PC-9 (cell line): ENCODE results near the gene PLCH2. TPM values are rescaled to one million over a fixed set of nuclear protein-coding genes. Genes with fewer than 3 reads are reported as not detected.

ENCODE experiments used
- BruUV-seq: library from RNA; stranded (reverse); fragments of 400-500 nt; replicated peaks from 2 replicates; lab custom pipeline; 2021; lab: Mats Ljungman, UMichigan
- CTCF ChIA-PET: fragments of 300-600 bp; sonication (Branson Sonifier 250); formaldehyde crosslinking; loops from one replicate; lab custom pipeline; 2022; ENCODE audit warnings: antibody characterized with exemption; lab: Charles Lee
- POLR2A ChIA-PET: fragments of 300-600 bp; sonication (Branson Sonifier 250); formaldehyde crosslinking; loops from one replicate; lab custom pipeline; 2022; ENCODE audit warnings: antibody characterized with exemption; ENCODE audit not compliant: unreplicated experiment; lab: Charles Lee
- DNase-seq, 2 experiments: peaks; one replicate each; pipeline versions ENCODE4 v3.0.0 to v3.0.0-alpha.2; 2015 to 2022; ENCODE audit warnings: mixed read lengths in 1 of 2
- H2AFZ ChIP-seq: fragments of 200-600 bp; sonication (generic); 2 replicates; pipeline ENCODE4 v1.8.1; 2017; ENCODE audit warnings: antibody characterized with exemption
- H3F3A ChIP-seq: fragments of 200-600 bp; sonication (generic); 2 replicates; pipeline ENCODE4 v1.8.1; 2017; ENCODE audit warnings: antibody characterized with exemption, mild to moderate bottlenecking, low read depth; ENCODE audit not compliant: insufficient read depth
- H3K27ac ChIP-seq: fragments of 200-600 bp; sonication (generic); 2 replicates; pipeline ENCODE4 v1.6.1; 2016; ENCODE audit warnings: mixed run types
- H3K27me3 ChIP-seq: fragments of 200-600 bp; sonication (generic); 2 replicates; pipeline ENCODE4 v1.6.1; 2016; ENCODE audit warnings: low read depth, mixed run types; ENCODE audit not compliant: insufficient read depth
- H3K36me3 ChIP-seq: fragments of 200-600 bp; sonication (generic); 2 replicates; pipeline ENCODE4 v1.6.1; 2016; ENCODE audit warnings: low read depth, mixed run types
- H3K4me1 ChIP-seq: fragments of 200-600 bp; sonication (generic); replicated peaks from 2 replicates; pipeline ENCODE4 v1.6.1; 2016; ENCODE audit warnings: mixed run types; ENCODE audit not compliant: insufficient read depth
- H3K4me2 ChIP-seq: fragments of 200-600 bp; sonication (generic); 2 replicates; pipeline ENCODE4 v1.6.1; 2017; ENCODE audit warnings: mixed run types
- H3K4me3 ChIP-seq: fragments of 200-600 bp; sonication (generic); 2 replicates; pipeline ENCODE4 v1.6.1; 2016; ENCODE audit warnings: mixed run types
- H3K79me2 ChIP-seq: fragments of 200-600 bp; sonication (generic); 2 replicates; pipeline ENCODE4 v1.6.1; 2017; ENCODE audit warnings: low read depth, mixed run types
- H3K9me2 ChIP-seq: fragments of 200-600 bp; sonication (generic); 2 replicates; pipeline ENCODE4 v1.8.1; 2017; ENCODE audit warnings: mild to moderate bottlenecking; ENCODE audit not compliant: insufficient read depth
- H3K9me3 ChIP-seq: fragments of 200-600 bp; sonication (generic); 2 replicates; pipeline ENCODE4 v1.8.1; 2016; ENCODE audit warnings: low read depth; ENCODE audit not compliant: insufficient read depth
- H4K20me1 ChIP-seq: fragments of 200-600 bp; sonication (generic); 2 replicates; pipeline ENCODE4 v1.8.1; 2017; ENCODE audit not compliant: insufficient read depth
- EZH2 ChIP-seq: fragments of 200-600 bp; sonication (generic); IDR thresholded peaks from 2 replicates; pipeline ENCODE4 v1.8.0; 2017; ENCODE audit warnings: antibody characterized with exemption, low read depth
- intact Hi-C: fragments of 100-400 bp; cut with micrococcal nuclease; formaldehyde crosslinking; loops from one replicate; pipeline ENCODE4 v1.10.0; 2022; ENCODE audit not compliant: unreplicated experiment
- total RNA-seq: library from RNA; stranded (reverse); gene quantifications from 2 replicates; pipeline ENCODE4 v1.2.3, GENCODE V29; 2021
- TF ChIP-seq, protein P1 (sequence below): fragments of 200-600 bp; sonication (generic); conservative IDR thresholded peaks from 2 replicates; pipeline ENCODE4 v1.6.1; 2017; ENCODE audit warnings: mixed run types, antibody characterized with exemption, mild to moderate bottlenecking, moderate library complexity

The PLCH2 gene
- total RNA-seq, 1 experiment from 2014 or later, result 0.98 TPM

- no peak overlapping the region for H3K4me2 ChIP-seq
- no peaks in the 10 kb centered on the region for H3K27me3 ChIP-seq
- intact Hi-C loops, result no loop called here
- no peaks in the 10 kb centered on the region for H3K9me2 ChIP-seq
- no TSS peak for BruUV-seq
- H2AFZ ChIP-seq, result no peak overlapping the region
- H3K4me3 ChIP-seq, result no peak overlapping the region
- TF ChIP-seq EZH2, result no peak
- TF ChIP-seq, protein P1, sequence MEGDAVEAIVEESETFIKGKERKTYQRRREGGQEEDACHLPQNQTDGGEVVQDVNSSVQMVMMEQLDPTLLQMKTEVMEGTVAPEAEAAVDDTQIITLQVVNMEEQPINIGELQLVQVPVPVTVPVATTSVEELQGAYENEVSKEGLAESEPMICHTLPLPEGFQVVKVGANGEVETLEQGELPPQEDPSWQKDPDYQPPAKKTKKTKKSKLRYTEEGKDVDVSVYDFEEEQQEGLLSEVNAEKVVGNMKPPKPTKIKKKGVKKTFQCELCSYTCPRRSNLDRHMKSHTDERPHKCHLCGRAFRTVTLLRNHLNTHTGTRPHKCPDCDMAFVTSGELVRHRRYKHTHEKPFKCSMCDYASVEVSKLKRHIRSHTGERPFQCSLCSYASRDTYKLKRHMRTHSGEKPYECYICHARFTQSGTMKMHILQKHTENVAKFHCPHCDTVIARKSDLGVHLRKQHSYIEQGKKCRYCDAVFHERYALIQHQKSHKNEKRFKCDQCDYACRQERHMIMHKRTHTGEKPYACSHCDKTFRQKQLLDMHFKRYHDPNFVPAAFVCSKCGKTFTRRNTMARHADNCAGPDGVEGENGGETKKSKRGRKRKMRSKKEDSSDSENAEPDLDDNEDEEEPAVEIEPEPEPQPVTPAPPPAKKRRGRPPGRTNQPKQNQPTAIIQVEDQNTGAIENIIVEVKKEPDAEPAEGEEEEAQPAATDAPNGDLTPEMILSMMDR, result no peak
- H3K79me2 ChIP-seq, result no peaks in the 10 kb centered on the region
- H3K4me1 ChIP-seq, result no peaks in the 10 kb centered on the region
- H3K9me3 ChIP-seq, result no peaks in the 10 kb centered on the region
- ChIA-PET CTCF (interaction anchor here (1.0 kb wide), 1 partner anchor 39 kb away, joined by 3 read pairs; no protein-coding TSS in a partner anchor), POLR2A (no interaction called here)
- no peak overlapping the region for H3K27ac ChIP-seq
- no peak for DNase-seq
- no peaks in the 10 kb centered on the region for H3F3A ChIP-seq
- H3K36me3 ChIP-seq, result no peaks in the 10 kb centered on the region
- H4K20me1 ChIP-seq, result peaks cover 5% of the 10 kb centered on the region; the same call in 1 of the 2 replicates
Measured at GRCh38 chr1:2508751-2509150, 32.7 kb downstream of the PLCH2 start.

- no peak for DNase-seq
- ChIA-PET POLR2A (no interaction called here), CTCF (interaction anchor here (1.0 kb wide), 1 partner anchor 38 kb away, joined by 3 read pairs; no protein-coding TSS in a partner anchor)
- H3K4me1 ChIP-seq, result no peaks in the 10 kb centered on the region
- no peaks in the 10 kb centered on the region for H3F3A ChIP-seq
- H3K27me3 ChIP-seq, result no peaks in the 10 kb centered on the region
- no peak overlapping the region for H2AFZ ChIP-seq
- H3K4me3 ChIP-seq, result no peak overlapping the region
- H3K4me2 ChIP-seq, result no peak overlapping the region
- no peak overlapping the region for H3K27ac ChIP-seq
- intact Hi-C loops, result no loop called here
- TF ChIP-seq, protein P1, result no peak
- no peak for TF ChIP-seq EZH2
- peaks cover 5% of the 10 kb centered on the region; the same call in 1 of the 2 replicates for H4K20me1 ChIP-seq
- H3K79me2 ChIP-seq, result no peaks in the 10 kb centered on the region
- H3K9me3 ChIP-seq, result no peaks in the 10 kb centered on the region
- no TSS peak for BruUV-seq
- no peaks in the 10 kb centered on the region for H3K9me2 ChIP-seq
- H3K36me3 ChIP-seq, result no peaks in the 10 kb centered on the region
Measured at GRCh38 chr1:2509589-2509988, 33.5 kb downstream of the PLCH2 start.

GRCh38 chr1:2510366-2511155 lies 34.5 kb downstream of the PLCH2 start:
- Histone ChIP-seq H3K9me2 (no peaks in the 10 kb centered on the region), H3K9me3 (no peaks in the 10 kb centered on the region), H3K27me3 (no peaks in the 10 kb centered on the region), H3K4me3 (no peak overlapping the region), H3K27ac (no peak overlapping the region), H3K79me2 (no peaks in the 10 kb centered on the region), H3K4me1 (no peaks in the 10 kb centered on the region), H3F3A (no peaks in the 10 kb centered on the region), H3K36me3 (no peaks in the 10 kb centered on the region), H2AFZ (no peak overlapping the region), H3K4me2 (no peak overlapping the region), H4K20me1 (peaks cover 8% of the 10 kb centered on the region)
- ChIA-PET CTCF (no interaction called here), POLR2A (no interaction called here)
- intact Hi-C loops, result no loop called here
- DNase-seq, result no peak
- no TSS peak for BruUV-seq
- TF ChIP-seq, protein P1, result no peak
- no peak for TF ChIP-seq EZH2
